GM12872 (cell line): ENCODE results near the gene NOTCH3.

ENCODE experiments used
- TF ChIP-seq, protein P1 (sequence below): IDR thresholded peaks from 3 replicates; pipeline ENCODE4 v1.5.1; 2011; ENCODE audit warnings: low read depth, mild to moderate bottlenecking, low read length, moderate library complexity; ENCODE audit not compliant: insufficient read depth

Gene NOTCH3

DNA sequence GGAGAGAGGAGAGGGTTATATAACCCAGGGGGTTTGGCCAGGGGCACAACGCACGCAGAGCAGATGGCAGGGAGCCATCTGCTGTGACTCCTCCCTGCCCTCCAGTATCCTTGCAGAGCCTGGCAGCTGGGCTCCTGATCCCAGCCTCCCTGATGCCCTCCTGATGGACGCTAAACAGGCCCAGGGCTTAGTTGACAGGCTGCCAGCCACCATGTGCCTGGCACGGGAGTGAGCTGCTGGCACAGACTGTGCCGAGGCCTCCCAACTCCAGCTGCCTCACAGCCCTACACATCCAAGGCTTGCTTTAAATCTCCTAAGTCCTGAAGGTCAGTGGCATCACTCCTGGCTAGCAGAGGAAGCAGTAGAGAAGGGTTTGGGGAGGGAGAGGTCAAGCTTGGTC is 76.9 kb downstream of the NOTCH3 start:
- TF ChIP-seq, protein P1, sequence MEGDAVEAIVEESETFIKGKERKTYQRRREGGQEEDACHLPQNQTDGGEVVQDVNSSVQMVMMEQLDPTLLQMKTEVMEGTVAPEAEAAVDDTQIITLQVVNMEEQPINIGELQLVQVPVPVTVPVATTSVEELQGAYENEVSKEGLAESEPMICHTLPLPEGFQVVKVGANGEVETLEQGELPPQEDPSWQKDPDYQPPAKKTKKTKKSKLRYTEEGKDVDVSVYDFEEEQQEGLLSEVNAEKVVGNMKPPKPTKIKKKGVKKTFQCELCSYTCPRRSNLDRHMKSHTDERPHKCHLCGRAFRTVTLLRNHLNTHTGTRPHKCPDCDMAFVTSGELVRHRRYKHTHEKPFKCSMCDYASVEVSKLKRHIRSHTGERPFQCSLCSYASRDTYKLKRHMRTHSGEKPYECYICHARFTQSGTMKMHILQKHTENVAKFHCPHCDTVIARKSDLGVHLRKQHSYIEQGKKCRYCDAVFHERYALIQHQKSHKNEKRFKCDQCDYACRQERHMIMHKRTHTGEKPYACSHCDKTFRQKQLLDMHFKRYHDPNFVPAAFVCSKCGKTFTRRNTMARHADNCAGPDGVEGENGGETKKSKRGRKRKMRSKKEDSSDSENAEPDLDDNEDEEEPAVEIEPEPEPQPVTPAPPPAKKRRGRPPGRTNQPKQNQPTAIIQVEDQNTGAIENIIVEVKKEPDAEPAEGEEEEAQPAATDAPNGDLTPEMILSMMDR = no peak

DNA sequence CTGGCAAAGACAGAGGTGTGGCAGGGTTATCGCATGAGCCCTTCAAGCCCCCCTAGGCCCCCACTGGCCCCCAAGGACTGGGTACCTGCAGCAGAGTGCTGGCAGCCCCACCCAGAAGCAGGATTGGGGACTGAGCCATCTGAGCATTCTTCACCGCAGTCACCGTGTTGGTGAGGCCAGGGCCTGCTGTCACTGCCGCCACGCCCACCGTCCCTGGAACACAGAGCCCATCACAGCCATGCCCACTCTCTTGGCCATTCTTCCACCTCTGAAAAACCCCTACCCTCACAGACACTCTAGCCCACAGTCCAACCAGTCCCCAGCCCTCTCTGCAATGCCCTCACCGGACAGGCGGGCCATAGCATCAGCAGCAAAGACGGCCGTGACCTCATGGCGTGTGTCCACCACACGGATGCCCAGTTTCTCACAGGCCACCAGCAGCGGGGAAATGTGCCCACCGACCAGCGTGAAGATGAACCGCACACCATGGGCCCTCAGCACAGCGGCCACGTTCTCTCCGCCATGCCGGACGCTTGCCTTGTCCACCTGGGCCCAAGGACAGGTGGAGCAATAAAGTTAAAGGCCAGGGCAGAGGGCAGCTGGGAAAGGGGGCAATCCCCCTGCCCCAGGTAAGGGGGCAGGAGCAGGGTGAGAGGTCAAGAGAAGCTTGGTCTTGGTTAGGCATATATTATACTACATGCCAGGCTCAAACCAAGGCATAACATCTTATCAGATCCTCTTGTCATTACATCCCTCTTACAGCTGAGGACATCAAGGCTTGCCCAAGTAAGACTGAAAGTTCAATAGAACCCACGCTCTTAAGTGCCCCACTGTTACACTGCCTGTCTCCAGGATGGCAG is 77.5 kb downstream of the NOTCH3 start:
- TF ChIP-seq, protein P1 = no peak

DNA sequence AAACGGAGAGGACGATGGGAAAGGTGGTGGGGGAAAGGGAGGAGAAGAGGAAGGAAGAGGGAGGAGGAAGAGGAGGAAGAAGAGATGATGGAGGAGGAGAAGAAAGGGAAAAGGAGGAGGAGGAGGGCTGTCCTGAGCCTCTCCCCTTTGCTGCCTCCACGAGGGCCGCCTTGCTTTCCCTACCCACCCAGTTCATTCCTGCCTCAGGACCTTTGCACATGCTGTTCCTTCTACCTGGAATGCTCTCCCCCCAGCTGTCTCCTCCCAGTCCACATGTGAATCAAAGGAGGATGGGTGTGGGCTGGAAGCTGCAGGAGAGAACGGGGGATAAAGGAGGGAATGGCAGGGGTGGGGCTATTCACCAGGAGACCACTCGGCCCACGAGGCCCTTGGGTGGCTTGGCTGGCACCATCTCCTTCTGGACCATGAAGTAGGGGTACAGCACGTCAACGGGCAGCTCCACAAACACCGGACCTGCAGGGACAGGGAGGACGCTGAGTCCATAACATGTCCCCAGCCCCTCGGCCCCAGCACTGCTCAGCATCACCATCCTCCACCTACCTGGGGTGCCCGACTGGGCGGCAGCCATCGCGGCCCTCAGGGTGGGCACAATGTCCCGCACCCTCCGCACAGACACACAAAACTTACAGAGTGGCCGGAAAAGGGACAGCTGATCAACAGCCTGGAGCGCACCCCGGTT is 78.3 kb downstream of the NOTCH3 start:
- TF ChIP-seq, protein P1 = no peak

DNA sequence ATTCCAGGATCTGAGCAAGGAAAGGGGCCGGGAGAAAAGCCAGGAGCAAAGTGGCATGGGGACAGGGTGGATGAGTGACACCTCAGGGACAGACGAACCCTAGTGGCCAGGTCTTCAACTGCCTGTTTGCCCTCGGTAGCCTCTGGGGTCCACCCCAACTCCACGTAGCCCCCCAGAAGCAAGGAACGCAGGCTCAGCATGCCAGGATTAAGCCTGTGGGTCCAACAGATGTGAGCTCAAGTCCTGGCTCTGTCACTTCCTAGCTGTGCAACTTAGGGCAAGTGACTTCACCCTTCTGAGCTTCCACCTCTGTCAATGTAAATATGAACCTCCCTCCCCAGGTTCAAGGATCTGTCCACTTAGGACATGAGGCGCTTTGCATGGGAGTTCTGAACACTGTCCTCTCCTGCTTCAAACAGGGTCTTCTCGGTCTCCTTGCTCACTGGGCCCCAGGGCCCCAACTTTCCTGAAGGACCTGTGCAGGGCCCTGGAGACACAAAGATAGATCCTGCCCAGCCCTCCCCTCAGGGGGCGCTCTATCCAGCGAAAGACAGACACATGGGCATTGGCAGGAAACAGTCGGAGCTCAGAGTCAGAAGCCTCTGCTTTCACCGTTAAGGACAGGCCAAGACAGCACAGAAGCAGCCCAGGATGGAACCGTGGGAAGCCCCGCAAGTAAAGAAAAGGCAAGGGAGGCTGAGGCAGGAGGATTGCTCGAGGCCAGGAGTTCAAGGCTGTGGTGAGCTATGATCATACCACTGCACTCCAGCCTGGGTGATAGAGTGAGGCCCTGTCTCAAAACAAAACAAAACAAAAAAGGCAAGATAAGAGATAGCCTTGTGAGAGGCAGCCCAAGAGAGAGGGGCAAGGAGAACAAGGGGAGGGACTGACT is 80.4 kb downstream of the NOTCH3 start:
- TF ChIP-seq, protein P1 = no peak

DNA sequence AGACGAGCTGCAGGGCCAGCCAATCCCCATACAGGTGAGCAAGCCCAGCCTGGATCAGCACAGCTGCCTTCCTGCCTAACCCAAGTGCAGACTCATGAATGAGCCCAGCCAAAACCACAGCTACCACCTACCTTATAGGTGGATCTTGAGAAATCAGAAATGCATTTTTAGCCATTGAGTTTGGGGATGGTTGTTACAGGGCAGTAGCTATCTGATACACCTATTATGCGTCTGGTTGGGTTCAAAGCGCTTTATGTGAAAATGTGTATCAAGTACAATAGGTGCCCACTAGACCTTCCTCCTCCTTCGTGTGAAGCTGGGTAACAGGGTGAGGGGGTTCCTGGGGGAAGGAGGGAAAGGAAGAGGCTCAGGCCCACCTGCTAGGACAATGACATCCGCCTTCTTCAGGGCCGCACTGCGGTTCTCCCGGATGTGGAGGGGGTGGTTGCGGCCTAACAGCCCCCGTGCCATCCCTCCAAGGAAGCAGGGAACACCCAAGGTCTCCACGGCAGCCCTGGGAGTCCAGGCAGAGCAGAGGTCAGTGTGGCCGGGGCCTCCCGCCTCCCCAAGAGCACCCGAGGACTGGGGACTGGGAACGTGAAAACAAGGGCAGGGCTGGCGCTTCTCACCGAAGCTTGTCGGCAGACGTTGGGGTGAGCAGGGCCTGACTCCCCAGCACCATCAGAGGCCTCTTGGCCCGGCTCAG is 81.9 kb downstream of the NOTCH3 start:
- TF ChIP-seq, protein P1 = no peak

DNA sequence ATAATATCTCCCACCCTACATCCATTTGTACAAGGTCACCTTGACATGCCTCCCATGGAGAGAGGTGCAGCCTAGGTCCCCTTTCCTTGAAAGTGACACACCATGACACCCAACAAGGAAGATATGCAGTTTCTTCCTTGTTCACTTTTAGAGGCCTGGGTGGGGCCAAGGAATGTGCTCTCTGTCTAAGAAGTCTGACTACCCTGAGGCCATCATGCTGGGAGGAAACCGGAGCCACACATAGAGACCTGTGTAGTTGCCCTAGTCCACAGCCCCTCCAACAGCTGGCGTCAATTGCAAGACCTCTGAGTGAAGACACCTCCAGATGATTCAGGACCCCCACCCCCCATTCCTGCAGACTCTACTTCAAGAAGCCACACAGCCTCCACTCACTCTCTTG is 82.5 kb downstream of the NOTCH3 start:
- TF ChIP-seq, protein P1 = no peak
